Hindlimb muscle (tissue), 1 donor: ENCODE data around the gene BAZ1B. TPM values are rescaled to one million over a fixed set of nuclear protein-coding genes. Genes with fewer than 3 reads are reported as not detected.
"Not testable (repeated sequence)": the region's sequence is repeated elsewhere in the genome, so short reads cannot be mapped to it uniquely, and the experiment has no call there.

Experiments used
- DNase-seq: peaks from one replicate; pipeline ENCODE4 v3.0.0-alpha.2; 2013
- polyA plus RNA-seq: library from polyadenylated mRNA; unstranded; fragments of 120-200 nt; gene quantifications from one replicate; pipeline ENCODE4 v1.2.1, GENCODE V29; 2013; ENCODE audit not compliant: insufficient read length

Gene BAZ1B
- polyA plus RNA-seq, 1 donor = 53.0 TPM

DNA sequence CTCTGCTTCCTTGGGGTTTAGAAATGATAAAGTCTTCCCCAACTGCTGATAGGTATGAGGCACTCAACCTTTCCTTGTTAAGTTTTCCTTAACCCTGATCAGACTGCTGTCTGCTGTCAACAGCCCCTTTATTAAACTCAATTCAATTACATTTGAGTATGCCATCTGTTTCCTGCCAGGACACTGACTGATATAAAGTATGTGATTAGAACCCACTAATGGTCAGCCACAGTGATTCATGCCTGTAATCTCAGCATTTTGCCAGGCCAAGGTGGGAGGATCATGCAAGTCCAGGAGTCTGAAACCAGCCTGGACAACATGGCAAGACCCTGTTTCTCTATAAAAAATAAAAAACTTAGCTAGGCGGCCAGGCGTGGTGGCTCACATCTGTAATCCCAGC is 18.1 kb downstream of the BAZ1B start:
- DNase-seq = no peak

DNA sequence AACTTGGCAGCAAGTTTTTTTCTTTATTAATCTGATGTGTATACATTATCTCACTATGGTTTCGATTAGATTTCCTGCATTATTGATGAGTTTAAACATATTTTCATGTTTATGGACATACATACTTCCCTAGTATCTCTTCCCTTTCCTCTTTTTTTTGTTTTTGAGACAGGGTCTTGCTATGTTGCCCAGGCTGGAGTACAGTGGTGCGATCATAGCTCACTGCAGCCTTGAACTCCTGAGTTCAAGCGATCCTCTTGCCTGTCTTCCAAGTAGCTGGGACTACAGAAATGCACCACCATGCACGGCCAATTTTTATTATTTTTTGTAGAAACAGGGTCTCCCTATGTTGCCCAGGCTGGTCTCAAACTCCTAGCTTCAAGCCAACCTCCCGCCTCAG is 18.9 kb downstream of the BAZ1B start:
- DNase-seq = no peak

DNA sequence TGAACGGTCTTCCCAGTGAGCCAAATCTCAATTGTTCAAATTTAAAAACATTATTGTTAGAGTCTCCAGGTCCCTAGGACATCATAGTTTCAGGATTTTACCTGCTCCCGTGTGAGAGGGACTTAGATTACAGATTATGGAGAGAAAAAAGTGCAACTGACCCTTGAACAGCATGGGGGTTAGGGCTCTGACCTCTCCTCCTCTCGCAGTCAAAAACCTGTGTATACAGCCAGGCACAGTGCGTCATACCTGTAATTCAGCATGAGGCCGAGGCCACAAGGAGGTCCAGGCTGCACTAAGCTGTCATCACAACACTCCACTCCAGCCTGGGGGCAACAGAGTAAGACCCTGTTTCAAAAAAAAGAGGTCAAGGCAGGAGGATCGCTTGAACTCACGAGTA is 25.5 kb downstream of the BAZ1B start:
- no peak for DNase-seq

DNA sequence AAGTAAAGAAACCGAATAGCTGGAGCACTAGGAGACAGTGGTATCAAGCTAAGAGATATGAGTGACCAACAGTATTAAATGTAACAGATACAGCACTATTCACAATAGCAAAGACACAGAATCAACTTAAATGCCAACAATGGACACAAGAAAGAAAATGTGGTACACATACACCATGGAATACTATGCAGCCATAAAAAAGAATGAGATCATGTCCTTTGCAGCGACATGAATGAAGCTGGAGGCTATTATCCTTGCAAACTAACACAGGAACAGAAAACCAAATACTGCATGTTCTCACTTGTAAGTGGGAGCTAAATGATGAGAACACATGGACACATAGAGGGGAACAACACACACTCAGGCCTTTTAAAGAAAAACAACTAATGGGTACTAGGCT is 26.6 kb downstream of the BAZ1B start:
- DNase-seq = not testable (repeated sequence)

DNA sequence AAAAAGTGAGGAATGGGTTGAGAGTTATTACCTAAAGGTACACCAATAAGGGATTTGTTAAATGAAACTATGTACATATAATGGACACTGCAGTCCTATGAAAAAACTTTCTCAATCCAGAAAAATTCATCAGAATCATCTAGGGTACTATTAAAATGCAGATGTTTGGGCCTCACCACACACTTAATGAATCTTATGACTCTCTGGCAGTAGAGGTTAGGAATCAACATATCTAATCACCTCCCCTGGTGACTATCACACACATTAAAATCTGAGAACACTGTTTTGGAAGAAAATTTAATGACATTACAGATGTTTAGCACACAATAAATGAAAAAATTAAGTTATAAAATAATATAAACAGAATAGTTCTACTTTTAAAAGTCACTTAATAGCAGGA is 32.1 kb downstream of the BAZ1B start:
- no peak for DNase-seq

DNA sequence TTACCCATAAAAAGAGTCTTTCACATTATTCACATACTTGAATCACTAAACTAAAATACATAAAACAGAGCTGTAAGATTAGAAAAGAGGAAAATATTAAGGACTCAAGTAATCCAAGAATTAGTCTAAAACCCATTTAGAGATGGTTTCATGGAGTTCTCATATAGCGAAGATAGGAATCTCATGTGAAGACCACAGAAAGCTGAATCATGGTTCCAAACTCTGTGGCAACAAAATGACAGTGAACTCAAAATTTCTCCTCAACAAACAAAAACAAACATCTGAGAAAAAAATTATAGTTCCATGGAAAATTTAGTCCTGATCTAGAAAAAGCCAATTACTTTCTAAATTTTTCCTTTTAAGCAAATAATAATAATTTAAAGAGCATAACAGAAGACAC is 34.6 kb downstream of the BAZ1B start:
- no peak for DNase-seq

DNA sequence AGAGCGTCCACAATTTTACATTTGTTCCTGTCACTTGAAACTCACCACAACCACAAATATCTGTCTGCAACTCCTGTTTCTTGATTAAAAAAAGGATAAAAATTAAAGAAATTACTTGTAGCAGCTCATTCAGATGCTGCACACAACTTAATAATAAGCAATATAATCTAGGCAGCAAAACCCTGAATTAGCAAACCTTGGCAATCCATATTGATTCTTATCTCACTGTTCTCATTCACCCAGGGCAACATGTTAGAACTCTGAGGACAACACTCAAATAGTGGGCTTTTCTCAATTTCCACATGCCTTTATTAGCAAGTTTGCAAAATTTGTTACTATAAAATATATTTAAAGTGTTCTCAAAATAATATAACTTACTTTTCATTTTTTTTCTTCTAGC is 38.9 kb downstream of the BAZ1B start:
- DNase-seq = no peak

DNA sequence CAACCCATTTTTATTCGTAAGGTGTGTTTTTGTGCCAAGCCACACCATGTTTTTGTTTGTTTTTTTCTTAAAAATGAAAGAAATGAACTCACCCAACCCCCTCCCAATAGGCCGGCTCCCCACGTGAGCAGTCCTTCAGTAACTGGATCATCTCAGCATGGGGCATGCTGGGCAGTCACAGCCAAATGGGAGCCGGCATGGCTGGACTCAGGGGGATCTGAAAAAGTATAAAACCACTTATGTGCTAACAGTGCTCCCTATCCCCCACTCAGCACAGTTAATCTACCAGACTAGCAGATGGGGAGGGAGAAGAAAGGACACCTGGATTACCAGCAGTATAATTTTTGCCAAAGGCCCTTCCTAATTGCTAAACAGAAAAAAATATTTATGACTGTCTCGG is 39.3 kb downstream of the BAZ1B start:
- no peak for DNase-seq

DNA sequence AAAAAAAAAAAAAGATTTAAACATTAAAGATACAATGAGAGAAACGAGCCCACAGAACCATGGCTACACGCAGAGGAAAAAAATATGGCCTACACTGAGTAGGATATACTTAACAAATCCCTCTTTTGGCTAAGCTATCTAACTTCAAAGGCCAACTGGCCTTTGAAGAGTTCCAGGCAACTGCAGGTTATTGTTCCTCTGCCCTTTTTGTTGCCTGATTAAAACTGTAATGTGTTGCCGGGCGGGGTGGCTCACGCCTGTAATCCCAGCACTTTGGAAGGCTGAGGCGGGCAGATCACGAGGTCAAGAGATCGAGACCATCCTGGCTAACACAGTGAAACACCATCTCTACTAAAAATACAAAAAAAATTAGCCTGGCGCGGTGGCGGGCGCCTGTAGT is 40.6 kb downstream of the BAZ1B start:
- not testable (repeated sequence) for DNase-seq

DNA sequence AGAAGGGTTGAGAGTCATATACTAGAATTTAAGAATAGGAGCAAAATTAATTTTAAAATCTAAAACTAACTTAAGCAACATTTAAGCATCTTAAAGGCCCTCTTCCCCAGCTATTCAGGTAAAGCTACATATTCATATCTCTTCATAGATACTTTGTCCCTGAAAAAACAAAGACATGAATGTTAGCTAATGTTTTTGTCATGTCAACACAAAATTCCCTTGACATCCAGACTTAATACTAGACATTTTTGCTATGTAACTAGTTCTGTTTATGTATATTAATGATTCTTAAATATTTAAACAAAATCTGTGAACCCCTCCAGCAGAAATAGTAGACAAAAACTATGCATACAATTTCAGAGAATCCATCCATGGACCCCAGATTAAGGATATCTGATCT is 43.5 kb downstream of the BAZ1B start:
- DNase-seq = no peak

DNA sequence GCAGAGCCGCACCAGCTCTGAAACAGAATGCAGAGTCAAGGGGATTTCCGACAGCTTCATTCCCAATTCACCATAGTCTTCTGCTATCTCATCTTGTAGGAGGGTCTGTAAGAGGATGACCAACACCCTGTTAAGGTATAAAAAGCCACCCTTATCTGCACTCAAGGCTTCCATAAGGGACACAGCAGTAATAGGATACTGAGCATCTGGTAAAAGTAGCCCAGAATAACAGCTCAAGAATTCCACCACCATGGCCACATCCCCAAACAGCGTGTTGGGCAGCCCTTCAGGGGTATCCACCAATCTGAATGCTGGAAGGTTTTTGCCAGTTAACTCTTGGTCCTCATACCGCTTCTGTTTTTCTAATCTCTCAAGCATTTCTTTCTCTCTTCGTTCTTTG is 44.7 kb downstream of the BAZ1B start:
- no peak for DNase-seq

DNA sequence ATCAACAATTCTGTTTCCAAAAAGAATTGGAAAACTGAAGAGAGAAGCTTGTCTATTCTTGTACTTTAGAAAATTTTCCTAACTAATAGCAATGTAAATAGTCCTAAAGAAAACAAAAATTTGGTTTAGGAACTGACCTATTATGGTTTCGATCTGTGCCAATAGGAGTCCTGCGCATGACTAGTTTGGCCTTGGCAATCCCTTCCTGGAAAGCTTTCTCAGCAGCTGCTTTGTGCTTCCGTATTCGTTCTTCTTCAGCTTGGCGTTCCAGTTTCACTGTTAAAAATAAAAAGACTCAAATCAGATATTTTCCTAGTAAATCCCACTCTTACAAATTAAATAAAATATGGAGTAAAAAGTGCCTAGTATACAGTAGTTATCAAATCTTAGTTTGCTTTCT is 51.9 kb downstream of the BAZ1B start:
- no peak for DNase-seq

DNA sequence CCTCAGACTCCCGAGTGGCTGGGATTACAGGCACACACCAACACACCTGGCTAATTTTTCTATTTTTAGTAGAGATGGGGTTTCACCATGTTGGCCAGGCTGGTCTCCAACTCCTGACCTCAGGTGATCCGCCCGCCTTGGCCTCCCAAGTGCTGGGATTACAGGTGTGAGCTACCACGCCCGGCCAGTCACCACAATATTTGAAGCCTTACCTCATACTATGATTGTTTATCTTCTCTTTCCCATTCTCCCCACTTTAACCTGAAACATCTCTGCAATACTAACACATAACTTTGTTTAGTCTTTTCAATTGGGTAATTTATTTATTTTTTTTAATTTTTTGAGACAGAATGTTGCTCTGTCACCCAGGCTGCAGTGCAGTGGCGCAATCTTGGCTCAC is 55.0 kb downstream of the BAZ1B start:
- DNase-seq = not testable (repeated sequence)

DNA sequence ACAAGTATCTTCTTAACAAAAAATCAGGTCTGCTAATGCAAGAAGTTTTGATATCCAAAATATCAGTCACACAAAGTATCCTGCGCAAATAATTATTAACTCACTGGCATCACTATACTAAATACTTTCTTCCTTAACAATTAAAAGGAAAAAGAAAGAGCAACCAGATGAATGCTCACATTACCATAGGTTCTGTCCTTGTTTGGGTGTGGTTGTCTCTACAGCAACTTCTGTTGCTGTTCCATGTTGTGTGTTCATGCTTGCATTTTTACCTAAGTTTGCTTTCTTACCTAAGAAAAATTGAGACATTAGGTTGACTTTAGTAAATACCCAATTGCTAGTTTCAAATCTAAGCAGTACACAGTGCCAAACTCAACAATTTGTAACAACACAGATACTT is 56.0 kb downstream of the BAZ1B start:
- no peak for DNase-seq

DNA sequence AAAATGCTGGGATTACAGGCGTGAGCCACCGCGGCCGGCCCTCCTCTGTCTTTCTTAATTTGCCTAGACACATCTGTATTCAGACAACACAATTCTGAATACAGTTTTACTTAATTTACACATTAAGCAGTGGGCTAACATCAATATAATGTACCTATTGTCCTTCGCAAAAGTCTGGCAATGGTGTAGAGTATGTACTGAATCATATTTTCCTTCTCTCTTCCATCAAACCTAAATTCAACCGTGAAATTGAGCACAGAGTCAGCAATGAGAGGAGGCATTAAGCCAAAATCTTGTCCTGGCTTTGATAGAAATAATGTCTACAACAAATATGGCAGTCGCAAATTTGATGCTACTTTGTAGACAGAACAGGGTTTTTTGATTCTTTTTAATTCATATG is 58.1 kb downstream of the BAZ1B start:
- DNase-seq = no peak

DNA sequence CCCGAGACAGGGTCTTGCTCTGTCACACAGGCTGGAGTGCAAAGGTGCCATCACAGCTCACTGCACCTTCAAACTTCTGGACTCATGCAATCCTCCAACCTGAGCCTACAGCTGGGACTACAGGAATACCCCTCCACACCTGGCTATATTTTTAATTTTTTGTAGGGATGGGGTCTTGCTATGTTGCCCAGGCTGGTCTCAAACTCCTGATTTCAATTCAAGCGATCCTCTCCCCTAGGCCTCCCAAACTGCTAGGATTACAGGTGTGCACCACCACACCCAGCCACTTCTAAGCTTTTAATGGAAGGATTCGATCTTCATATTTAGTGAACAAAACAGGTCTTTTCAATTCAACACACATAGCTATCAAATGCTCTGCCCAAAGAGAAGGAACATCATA is 58.8 kb downstream of the BAZ1B start:
- no peak for DNase-seq

DNA sequence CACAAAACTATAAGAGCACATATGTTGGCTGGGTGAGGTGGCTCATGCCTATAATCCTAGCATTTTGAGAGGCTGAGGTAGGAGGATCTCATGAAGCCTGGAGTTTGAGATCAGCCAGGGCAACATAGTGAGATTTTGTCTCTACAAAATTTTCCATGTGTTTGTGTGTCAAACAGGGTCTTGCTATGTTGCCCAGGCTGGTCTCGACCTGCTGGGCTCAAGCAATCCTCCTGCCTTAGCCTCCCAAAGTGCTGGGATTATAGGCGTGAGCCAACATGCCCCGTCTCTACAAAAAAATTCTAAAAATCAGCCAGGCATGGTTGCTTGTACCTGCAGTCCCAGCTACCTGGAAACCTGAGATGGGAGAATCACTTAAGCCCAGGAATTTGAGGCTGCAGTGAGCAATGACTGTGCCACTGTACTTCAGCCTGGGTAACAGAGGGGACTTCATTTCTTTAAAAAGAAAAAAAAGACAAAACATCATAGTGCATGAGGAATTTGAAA is 60.3 kb downstream of the BAZ1B start:
- DNase-seq = no peak

DNA sequence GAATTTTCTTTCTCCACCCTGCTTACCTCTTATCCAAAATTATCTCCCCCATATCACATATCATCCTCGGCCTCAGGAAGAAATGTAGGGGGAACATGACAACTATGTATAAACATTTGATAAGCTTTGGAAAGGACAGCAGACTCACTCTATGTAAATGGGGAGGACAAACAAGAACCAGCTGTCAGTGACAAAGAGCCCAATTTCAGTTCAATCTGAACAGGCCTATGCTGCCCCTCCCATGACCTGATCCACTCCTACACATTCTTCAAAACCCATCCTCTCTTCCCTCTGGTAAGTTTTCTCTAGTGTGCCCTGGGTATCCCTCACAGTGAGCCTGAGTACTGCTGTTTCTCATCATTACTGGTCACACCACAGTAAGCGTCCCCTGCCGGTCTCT is 67.7 kb downstream of the BAZ1B start:
- no peak for DNase-seq

DNA sequence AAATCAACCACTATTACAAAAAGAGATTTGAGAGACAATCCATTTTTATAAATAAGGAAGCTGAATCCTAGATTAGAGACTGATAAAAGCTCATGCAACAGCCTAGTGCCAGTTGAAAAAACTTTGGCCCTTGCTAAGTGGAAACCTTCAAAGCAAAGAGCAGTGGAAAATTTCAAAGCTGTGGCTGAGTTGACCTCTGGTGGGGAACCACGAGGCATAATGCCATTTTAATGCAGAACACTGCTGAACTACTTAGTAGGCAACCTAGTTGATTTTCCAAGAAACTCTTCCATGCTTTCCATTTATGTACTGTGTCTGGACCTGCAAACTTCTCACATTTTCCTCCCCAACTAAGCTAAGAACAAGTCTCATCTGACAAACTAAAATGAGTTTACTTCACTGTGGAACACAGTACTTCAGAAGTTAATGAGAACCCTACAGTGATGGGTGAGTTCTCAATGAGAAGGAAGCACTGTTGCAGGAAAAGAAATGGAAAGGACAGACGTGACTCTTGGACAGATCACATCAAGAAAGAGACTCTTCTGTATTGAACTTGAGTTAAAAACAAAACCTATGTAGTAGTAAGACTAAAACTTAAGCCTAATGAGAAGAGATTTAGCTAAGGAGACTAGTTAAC is 69.0 kb downstream of the BAZ1B start:
- DNase-seq = no peak

DNA sequence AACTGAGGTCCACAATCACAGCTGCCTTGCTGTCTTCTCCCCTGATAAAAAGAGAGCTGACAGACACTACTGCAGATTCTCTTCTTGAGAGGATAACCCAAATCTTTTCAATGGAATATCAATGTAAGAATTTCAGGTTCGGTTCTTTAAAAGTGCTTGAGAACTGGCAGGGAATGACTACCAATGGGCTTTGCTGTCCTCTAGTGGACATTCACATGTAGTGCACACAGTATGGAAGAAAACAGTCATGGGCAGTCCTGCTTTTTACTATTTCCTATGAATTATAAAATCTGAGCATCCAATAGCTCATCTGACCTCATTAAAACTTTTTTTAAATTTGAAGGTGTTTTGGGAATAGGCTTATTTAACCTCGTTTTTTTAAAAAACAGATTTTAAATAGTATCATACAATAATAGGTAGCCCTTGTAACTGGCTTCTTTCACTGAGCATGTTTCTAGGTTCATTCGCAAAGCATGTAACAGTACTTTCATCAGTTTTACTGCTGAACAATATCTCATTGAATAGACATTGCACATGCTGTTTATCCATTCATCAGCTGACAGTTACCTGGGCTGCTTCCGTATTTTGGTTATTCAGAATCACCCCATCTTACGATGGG is 70.2 kb downstream of the BAZ1B start:
- DNase-seq = no peak

DNA sequence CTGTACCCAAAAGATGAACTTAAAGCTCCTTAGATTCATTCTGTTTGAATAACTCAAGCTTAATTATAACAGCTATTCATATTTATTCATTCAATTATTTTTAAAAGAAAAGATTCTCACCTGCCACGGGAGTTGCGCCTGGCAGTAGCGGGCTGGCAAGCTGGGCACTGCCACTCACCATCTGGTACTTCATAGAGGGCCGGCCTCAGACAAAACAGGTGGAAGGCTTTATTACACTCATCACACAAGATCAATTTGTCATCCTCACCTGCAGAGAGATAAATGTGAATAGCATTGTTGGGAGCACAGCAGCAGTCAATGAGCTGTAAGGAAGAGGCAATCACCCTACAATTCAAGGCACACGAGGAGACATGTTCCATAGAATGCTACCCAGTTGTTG is 72.7 kb downstream of the BAZ1B start:
- no peak for DNase-seq

DNA sequence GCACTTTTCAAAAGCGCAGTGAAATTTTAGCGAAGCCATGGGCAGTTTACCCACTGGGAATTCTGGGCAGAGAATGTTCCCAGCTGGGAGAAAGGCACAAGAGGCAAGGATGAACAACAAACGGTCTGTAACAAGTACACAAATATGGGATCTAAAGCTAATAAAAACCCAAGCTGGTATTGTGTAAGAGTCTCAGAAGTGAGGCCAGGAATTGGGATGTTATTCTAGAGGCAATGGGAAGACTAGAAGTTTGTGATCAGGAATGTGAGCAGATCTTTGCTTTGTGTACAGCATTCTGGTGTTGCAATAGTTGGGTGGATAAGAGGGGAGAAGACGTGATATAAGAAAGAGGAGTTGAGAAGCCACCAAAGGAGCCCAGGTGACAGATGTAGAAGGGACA is 73.5 kb downstream of the BAZ1B start:
- no peak for DNase-seq

DNA sequence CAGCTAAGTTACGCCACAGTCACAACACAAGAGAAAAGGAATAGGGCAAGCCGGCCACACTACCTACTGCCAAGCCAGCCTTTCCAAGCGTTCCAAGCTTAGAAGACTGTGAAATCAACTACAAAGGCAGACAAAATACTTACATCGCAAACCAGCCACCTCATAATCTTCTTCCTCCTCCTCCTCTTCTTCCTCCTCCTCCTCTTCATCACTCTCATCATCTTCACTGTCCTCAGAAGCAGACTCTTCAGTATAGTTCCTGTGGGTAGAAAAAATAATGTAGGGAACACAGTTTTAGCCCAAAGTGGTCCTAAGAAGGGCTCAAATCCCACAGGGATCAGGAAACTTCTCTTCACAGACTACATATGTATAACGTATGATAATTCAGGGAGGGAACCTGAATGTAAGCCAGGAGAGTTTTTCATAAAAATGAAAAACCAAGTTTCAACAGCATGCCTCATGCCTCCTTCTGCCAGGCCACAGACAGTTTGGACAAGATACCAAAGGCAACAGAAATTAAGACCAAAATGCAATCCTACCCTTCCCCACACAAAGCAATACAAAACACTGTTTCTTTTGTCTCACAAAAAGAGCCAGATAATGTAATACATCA is 74.9 kb downstream of the BAZ1B start:
- DNase-seq = no peak

DNA sequence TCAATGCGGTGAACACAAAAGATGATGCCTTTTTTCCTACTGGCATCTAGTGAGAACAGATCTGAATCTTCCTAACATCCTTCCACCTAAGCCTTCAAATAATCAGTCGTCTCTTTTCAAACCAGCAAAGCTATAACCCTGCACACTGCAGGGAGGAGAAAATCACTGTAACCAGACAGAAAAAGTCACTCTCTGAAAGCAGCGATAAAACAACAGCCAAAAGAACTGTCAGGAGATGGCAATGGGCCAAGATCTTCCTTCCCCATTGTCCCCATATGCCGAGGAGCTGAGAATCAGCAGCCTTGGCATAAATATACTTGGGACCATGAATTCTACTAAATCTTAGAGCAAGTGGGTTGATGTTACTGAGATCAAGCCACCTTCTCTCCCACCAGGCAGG is 75.4 kb downstream of the BAZ1B start:
- DNase-seq = no peak
